ENCODE results near the gene ITFG1. TPM values are rescaled to one million over a fixed set of nuclear protein-coding genes. Genes with fewer than 3 reads are reported as not detected.
"Not testable (repeated sequence)": the region's sequence is repeated elsewhere in the genome, so short reads cannot be mapped to it uniquely, and the experiment has no call there.

The ITFG1 gene
- total and polyA plus RNA-seq, 3 donors from 2014 or later: 94.7 to 130 (median 121) TPM

GRCh38 chr16:47139561-47140185 is 321.2 kb downstream of the ITFG1 start:
- Histone ChIP-seq H3K4me1 (no peaks in the 10 kb centered on the region), H3K36me3 (ENCODE audit: low read depth, missing control alignments) (no peaks in the 10 kb centered on the region), H3K9me3 (no peaks in the 10 kb centered on the region), H3K27ac (no peak overlapping the region), H3K4me3 (no peak overlapping the region), H3K27me3 (no peaks in the 10 kb centered on the region)
- no peak for TF ChIP-seq POLR2A (IDR thresholded peaks at IDR 0.05)
- no peak for TF ChIP-seq CTCF (IDR thresholded peaks at IDR 0.05)
- intact Hi-C loops (cut with DNase I; ENCODE audit: low total_unique reads): loop anchor here (10.0 kb wide), 2 partner anchors 915 to 1015 kb away; partner anchors contain the start of gene ABCC12
- 66 to 73% methylated on average over 3 of the region's 3 CpGs for WGBS, 2 donors
- DNase-seq: no peak

- WGBS, 2 donors: 95% methylated on average over 9 of the region's 9 CpGs
These were observed 322.9 kb downstream of the ITFG1 start for GRCh38 chr16:47137925-47138324.

GRCh38 chr16:47136099-47136842 is 324.6 kb downstream of the ITFG1 start:
- Histone ChIP-seq H3K4me3 (no peak overlapping the region), H3K4me1 (no peaks in the 10 kb centered on the region), H3K36me3 (ENCODE audit: low read depth, missing control alignments) (no peaks in the 10 kb centered on the region), H3K27me3 (no peaks in the 10 kb centered on the region), H3K27ac (no peak overlapping the region), H3K9me3 (no peaks in the 10 kb centered on the region)
- intact Hi-C loops (cut with DNase I; ENCODE audit: low total_unique reads): loop anchor here (10.0 kb wide), 1 partner anchor 1019 kb away; the partner anchor contains the start of gene ABCC12
- TF ChIP-seq POLR2A (IDR thresholded peaks at IDR 0.05): no peak
- TF ChIP-seq CTCF (IDR thresholded peaks at IDR 0.05): no peak
- 90 to 91% methylated on average over 8 of the region's 8 CpGs for WGBS, 2 donors
- DNase-seq: no peak

More at GRCh38 chr16:47137925-47138324, 322.9 kb downstream of the ITFG1 start:
- not testable (repeated sequence) for H3K4me1 ChIP-seq; H3K27ac ChIP-seq; H3K27me3 ChIP-seq; H3K9me3 ChIP-seq; H3K36me3 ChIP-seq (ENCODE audit: low read depth, missing control alignments); DNase-seq; H3K4me3 ChIP-seq
- intact Hi-C loops (cut with DNase I; ENCODE audit: low total_unique reads): loop anchor here (10.0 kb wide), 1 partner anchor 1017 kb away; the partner anchor contains the start of gene ABCC12

GRCh38 chr16:47134550-47134949 is 326.3 kb downstream of the ITFG1 start:
- Histone ChIP-seq H3K4me1 (no peaks in the 10 kb centered on the region), H3K9me3 (no peaks in the 10 kb centered on the region), H3K27me3 (no peaks in the 10 kb centered on the region), H3K36me3 (ENCODE audit: low read depth, missing control alignments) (no peaks in the 10 kb centered on the region), H3K4me3 (no peak overlapping the region), H3K27ac (no peak overlapping the region)
- TF ChIP-seq CTCF (IDR thresholded peaks at IDR 0.05) (no peak), POLR2A (IDR thresholded peaks at IDR 0.05) (no peak)
- intact Hi-C loops (cut with DNase I; ENCODE audit: low total_unique reads): loop anchor here (10.0 kb wide), 1 partner anchor 1020 kb away; the partner anchor contains the start of gene ABCC12
- no peak for DNase-seq
- 92 to 94% methylated on average over 4 of the region's 4 CpGs for WGBS, 2 donors

- Histone ChIP-seq H3K4me3 (no peak overlapping the region), H3K9me3 (no peaks in the 10 kb centered on the region), H3K36me3 (ENCODE audit: low read depth, missing control alignments) (no peaks in the 10 kb centered on the region), H3K27ac (no peak overlapping the region), H3K27me3 (no peaks in the 10 kb centered on the region), H3K4me1 (no peaks in the 10 kb centered on the region)
- TF ChIP-seq POLR2A (IDR thresholded peaks at IDR 0.05) (no peak), CTCF (IDR thresholded peaks at IDR 0.05) (no peak)
- DNase-seq: no peak
- intact Hi-C loops (cut with DNase I; ENCODE audit: low total_unique reads): loop anchor here (10.0 kb wide), 1 partner anchor 1022 kb away; the partner anchor contains the start of gene ABCC12
These were observed 328.6 kb downstream of the ITFG1 start for GRCh38 chr16:47132308-47132707.

All from testis (tissue), 3 donors.